ENCODE data around the gene OSMR.
"Not testable (repeated sequence)": the region's sequence is repeated elsewhere in the genome, so short reads cannot be mapped to it uniquely, and the experiment has no call there.

Gene OSMR

DNA sequence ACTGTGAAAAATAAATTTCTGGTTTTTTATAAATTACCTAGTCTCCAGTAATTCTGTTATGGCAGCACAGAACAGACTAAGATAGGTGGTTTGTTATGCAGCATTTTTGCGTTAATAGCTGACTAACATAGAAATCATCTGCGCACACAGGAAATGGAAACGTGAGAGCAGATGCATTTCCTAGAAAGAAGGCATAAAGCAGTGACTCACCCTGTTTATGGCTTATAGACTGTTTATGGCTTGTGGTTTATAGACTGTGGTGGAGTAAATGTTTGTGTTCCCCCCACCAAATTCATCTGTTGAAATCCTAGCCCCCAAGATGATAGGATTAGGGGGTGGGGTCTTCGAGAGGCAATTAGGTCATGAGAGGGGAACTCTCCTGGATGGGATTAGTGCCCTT lies 18.3 kb upstream of the OSMR start:
- in situ Hi-C loops (cut with MboI; ENCODE audit: low sequenced_read_pairs) = no loop called here

DNA sequence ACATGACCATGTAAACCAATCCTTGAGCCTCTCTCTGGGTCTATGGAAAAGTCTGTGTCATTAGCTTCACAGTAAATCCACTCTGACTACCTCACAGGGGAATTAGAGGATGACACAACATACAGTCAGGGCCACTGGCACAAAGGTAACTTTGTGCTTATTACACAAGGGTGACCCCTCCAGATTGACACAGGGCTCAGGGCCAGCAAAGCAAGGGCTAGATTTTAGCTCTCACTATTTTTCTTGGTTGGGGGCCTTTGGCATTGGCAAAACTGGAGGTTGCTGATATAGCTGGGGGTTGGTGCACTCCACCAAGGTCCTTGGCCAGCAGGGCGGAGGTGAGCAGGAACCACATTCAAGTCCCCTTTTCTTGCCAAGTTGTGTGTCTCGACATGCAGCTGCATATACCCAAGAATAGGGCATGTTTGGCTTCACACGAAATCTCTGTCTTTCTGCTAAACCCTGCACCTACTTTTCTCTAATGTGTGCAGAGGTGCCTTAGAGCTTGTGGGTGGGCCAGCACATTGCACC lies 15.2 kb upstream of the OSMR start:
- in situ Hi-C loops (cut with MboI; ENCODE audit: low sequenced_read_pairs) = no loop called here

DNA sequence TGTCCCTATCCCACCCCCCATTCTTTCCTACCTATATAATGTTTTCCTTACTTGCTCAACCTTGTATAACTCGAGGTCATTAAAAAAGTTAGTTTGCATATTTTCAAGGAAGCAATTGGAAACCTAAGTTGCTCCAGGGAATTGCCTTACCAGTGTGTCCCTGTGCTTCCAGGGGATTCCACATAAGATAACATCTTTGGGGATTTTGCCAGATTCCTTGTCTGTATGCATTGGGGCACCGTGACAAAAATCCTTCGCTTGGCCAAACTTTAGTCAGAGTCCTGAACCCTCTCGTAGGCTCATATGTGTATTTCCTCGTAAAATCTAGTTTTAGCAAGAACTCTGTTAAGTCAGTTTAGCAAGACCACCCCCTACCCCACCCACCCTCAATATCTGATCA lies 14.7 kb upstream of the OSMR start:
- in situ Hi-C loops (cut with MboI; ENCODE audit: low sequenced_read_pairs) = no loop called here

DNA sequence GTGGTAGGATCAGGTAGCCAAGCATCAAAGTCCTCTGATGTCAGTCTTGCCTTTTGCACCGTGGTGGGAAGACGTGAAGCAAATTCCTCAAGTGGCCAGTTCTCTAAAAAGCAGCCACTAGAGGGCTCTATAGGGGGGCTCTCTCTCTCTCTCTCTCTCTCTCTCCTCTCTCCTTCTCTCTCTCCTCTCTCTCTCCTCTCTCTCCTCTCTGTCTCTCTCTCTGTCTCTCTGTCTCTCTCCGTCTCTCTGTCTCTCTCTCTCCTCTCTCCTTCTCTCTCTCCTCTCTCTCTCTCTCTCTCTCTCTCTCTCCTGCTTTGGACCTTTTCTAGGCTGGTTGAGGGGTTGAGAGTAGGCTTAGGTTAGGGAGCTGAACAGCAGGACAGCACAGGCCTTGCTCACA lies 13.9 kb upstream of the OSMR start:
- in situ Hi-C loops (cut with MboI; ENCODE audit: low sequenced_read_pairs) = no loop called here

DNA sequence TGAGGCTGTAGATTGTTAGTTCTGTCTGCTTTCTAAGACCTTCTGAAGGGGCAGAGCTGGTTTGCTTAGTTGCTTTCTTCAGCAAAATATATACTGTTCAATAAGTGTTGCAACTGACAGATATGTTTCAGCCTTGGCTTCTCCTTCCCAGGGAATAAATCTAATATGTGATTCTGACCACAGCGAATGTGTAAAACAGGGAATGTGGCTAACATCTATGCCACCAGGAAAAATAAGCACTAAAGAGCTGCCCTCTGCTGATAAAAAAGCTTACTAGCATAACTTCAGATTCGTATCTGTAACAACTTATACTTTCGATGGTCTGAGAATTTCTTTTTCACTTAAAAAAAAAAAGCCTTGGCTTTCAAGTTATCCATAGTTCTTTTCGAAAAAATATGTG lies 13.0 kb upstream of the OSMR start:
- in situ Hi-C loops (cut with MboI; ENCODE audit: low sequenced_read_pairs) = no loop called here

DNA sequence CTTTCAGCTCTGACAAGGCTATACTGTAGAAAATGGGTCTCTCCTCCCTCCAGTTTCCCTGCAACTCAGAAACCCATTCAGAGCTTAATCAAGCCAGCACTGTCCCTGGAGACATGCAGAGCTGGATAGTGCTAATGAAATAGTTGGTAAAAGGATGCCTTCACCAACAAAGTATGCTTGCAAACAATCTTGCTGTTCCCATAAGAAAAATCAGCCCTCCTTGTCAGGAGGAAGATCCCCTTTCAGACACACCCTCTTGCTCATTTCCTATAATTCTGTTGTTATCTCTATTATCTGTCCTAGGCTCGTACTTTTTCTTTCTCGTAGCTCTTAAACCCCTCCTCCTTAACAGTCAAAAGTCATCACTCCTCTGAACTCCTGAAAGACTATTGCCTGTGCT lies 9.9 kb upstream of the OSMR start:
- in situ Hi-C loops (cut with MboI; ENCODE audit: low sequenced_read_pairs) = no loop called here

DNA sequence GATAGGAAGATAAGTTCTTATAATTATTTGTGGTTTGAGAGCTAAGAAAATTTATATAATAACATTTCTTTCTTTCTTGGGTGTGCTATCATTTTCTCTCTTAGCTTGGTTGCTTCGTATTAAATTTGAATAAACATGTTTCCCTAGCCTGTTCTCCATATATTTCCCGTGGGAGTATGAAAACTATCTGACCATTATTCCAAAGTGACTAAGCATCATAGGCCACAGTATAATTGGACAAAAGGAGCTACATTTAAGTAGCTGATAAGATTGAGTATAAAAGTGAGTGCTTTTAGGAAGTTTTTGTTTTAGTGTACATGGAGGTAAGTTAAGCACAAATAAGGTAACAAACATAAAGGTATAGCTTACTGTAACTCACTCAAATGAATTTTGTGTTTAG lies 8.4 kb upstream of the OSMR start:
- in situ Hi-C loops (cut with MboI; ENCODE audit: low sequenced_read_pairs) = no loop called here

DNA sequence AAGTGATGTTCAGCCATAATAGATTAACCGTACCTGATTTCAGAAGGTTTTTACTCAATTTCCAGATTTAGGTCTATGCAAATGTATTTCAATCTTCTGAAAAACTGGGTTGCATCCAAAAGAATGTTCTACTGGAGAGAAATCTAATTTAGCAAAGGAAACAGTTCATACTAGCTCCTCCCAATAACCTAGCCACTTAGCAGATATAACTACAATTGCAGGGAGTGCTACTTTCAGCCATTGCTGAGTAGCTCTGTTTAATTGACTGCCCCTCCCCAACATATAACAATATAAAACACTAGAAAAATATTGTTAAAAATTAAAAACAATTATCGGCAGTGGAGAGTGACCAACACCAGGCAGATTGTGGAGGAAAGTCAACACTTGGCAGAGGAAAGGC lies 7.9 kb upstream of the OSMR start:
- in situ Hi-C loops (cut with MboI; ENCODE audit: low sequenced_read_pairs) = no loop called here

DNA sequence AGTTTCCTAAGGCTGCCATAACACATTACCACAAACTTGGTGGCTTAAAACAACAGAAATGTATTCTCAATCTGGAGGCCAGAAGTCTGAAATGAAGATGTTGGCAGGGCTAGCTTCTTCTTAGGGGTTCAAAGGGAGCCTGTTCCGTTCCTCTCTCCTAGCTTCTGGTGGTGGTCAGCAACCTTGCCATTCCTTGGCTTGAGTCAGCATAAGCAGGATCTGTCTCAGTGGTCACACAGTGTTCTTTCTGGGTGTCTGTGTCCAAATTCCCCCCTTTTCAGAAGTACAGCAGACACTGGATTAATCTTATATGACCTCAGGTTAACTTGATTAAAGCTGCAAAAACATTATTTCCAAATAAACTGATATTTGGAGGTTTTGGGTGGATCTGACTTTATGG lies 2.1 kb upstream of the OSMR start:
- in situ Hi-C loops (cut with MboI; ENCODE audit: low sequenced_read_pairs) = no loop called here

DNA sequence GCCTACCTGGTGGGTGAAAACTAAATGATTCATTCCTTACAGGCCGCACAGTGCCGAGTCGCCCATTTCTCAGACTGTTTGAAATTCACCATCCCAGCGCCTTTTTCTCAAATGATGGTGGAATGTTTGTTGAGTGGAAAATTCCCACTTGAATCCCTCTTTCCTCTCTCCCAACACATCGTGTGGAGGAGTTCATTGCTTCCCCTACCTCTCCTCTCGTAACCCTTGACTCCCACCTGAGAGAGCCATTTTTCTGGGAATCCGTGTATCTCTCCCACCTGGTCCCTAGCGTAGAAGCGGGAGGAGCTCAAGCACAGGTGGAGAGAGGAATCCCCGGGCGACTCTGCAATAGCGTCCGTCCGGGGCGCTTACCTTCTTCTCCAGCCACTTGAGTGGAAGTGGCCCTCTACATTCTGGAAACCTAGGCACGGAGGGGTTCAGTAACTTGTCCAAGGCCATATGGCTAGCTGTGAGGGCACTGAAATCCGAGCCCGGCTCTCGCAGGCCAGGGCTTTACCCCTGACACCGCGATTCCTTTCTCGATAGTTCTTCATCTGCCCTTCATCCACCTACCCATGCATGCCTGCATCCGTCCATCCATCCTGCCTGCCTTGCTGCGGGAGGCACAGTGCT lies 683 bp downstream of the OSMR start:
- in situ Hi-C loops (cut with MboI; ENCODE audit: low sequenced_read_pairs) = no loop called here

DNA sequence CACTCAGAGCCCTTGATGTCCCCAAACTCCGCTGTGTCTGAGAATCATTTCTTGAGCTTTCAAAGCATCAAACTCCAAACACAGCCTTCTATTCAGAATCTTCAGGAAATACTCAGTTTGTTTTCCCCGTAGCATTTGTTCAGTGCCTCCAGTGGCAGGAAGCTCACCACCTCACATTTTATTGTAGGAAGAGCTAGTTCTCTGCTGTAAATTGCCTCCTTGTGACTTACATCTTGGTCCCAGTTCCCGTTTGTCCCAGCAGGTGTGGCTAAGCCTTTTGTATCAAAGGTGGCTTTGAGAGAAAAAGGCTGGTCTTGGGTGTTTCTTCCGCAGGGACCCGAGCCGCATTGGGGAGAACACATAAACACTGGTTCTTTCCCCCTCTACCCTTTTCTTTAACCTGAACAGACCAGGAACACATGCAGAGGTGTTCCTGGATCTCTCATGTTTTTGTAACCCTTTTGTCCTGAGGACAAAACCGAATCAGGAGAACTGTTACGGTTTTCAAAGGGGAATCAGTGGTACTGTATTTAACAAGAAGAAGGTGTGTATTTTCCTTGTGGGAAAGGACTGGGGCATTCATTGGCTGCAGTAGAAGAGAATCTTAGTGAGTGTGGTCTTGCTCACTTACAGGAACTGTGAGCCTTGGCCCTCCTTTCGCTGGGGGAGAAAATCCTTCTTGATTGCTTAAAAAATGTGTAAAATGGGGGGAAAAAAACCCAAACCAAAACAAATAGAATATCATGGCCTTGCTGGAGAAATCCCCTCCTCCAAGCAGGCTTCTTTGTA lies 1.9 kb downstream of the OSMR start:
- in situ Hi-C loops (cut with MboI; ENCODE audit: low sequenced_read_pairs) = no loop called here

DNA sequence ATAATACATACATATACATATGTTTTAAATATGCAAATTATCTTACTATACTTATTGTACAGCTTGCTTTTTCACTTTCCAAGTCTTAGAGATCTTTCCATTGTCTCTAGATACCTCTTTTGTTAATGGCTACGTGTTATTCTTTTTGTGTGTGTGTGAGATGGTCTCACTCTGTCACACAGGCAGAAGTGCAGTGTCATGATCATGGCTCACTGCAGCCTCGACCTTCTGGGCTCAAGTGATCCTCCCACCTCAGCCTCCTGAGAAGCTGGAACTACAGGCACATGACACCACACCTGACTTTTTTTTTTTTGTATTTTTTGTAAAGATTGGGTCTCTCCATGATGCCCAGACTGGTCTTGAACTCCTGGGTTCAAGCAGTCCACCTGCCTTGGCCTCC lies 2.8 kb downstream of the OSMR start:
- in situ Hi-C loops (cut with MboI; ENCODE audit: low sequenced_read_pairs) = no loop called here

DNA sequence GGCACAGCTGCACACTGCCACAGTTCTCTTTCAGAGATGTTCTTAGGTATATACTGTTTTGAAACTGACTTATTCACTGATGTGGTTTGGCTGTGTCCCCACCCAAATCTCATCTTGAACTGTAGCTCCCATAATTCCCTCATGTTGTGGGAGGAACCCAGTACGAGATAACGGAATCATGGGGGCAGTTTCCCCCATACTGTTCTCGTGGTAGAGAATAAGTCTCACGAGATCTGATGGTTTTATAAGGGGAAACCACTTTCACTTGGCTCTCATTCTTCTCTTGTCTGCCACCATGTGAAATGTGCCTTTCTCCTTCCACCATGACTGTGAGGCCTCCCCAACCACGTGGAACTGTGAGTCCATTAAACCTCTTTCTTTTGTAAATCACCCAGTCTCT lies 5.8 kb downstream of the OSMR start:
- in situ Hi-C loops (cut with MboI; ENCODE audit: low sequenced_read_pairs) = not testable (repeated sequence)

DNA sequence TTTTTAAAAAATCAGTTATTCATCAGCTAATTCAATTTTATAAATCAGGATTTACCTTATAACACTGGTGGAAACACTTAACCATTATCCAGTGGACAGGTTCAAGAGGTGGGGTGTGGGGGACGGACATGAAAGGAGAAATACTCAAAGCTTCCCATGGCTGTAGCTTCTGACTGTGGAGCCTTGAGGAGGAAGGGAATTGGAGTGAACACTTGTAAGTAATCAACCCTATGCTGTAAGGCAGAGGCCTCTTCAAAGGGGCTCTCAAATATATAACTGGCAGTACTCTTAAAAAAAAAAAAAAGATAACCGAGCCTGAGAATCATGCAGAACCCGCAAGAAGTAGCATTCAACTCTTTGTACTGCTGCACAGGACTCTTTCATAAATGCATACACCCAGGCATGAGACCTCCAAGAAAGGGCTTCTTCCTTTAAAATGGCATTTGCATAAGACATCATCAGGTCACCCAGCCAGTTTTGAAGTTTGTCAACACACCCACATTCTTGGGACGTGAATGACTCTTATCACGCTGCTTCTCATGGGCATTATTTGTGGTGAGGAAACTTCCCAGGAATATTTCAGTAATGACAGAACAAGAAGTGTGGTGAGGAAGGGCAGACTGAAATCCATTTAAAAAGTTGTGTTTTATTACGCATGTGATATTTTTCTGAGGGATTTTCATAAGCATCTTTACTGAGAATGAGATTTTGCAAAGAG lies 8.1 kb downstream of the OSMR start:
- in situ Hi-C loops (cut with MboI; ENCODE audit: low sequenced_read_pairs) = no loop called here

DNA sequence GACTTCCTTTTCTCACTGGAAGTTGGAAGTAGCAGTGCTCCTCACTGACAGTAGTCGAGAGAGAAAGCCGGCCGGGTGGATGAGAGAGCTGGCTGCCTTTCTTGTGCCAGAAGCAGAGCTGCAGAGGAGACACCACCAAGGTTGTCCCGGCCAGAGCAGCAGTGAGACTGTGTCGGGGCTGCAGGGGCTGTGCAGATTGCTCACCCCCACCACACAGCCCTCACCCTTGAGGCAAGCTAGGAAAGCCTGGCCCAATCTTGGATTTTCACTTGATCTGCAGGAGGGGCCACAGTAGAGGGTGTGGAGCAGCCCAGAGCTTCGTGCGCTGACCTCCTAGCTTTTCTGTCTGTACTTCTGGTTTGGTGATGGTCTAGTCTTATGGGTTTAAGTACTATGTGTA lies 9.1 kb downstream of the OSMR start:
- in situ Hi-C loops (cut with MboI; ENCODE audit: low sequenced_read_pairs) = no loop called here

DNA sequence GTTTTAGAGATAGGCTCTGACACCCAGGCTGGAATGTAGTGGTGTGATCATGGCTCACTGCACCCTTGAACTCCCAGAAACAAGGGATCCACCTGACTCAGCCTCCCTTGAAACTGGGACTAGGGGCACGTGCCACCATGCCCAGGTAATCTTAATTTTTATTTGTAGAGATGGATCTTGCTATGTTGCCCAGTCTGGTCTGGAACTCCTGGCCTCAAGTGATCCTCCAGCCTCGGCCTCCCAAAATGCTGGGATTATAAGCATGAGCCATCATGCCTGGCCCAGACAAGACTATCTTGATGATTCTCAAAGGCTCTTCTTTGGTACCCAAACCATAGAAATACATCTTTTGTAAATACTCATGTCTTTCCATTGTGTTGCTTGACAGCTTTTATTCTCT lies 10.8 kb downstream of the OSMR start:
- in situ Hi-C loops (cut with MboI; ENCODE audit: low sequenced_read_pairs) = no loop called here

DNA sequence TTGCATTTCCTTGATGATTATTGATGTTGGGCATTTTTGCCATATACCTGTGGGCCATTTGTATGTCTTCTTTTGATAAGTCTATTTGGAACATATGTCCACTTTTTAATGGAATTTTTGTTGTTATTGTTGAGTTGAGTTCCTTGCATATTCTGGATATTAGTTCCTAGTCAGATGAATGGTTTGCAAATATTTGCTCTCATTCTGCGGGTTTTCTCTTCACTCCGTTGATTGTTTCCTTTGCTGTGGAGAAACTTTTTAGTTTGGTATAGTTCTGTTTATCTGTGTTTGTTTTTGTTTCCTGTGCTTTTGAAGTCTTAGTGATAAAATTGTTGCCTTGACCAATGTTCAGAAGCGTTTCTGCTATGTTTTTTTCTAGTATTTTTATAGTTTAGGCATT lies 13.0 kb downstream of the OSMR start:
- in situ Hi-C loops (cut with MboI; ENCODE audit: low sequenced_read_pairs) = no loop called here

DNA sequence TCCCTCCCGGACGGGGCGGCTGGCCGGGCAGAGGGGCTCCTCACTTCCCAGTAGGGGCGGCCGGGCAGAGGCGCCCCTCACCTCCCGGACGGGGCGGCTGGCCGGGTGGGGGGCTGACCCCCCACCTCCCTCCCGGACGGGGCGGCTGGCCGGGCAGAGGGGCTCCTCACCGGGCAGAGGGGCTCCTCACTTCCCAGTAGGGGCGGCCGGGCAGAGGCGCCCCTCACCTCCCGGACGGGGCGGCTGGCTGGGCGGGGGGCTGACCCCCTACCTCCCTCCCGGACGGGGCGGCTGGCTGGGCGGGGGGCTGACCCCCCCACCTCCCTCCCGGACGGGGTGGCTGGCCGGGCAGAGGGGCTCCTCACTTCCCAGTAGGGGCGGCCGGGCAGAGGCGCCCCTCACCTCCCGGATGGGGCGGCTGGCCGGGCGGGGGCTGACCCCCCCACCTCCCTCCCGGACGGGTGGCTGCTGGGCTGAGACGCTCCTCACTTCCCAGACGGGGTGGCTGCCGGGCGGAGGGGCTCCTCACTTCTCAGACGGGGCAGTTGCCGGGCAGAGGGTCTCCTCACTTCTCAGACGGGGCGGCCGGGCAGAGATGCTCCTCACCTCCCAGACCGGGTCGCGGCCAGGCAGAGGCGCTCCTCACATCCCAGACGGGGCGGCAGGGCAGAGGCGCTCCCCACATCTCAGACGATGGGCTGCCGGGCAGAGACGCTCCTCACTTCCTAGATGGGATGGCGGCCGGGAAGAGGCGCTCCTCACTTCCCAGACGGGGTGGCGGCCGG lies 16.4 kb downstream of the OSMR start:
- in situ Hi-C loops (cut with MboI; ENCODE audit: low sequenced_read_pairs) = not testable (repeated sequence)

DNA sequence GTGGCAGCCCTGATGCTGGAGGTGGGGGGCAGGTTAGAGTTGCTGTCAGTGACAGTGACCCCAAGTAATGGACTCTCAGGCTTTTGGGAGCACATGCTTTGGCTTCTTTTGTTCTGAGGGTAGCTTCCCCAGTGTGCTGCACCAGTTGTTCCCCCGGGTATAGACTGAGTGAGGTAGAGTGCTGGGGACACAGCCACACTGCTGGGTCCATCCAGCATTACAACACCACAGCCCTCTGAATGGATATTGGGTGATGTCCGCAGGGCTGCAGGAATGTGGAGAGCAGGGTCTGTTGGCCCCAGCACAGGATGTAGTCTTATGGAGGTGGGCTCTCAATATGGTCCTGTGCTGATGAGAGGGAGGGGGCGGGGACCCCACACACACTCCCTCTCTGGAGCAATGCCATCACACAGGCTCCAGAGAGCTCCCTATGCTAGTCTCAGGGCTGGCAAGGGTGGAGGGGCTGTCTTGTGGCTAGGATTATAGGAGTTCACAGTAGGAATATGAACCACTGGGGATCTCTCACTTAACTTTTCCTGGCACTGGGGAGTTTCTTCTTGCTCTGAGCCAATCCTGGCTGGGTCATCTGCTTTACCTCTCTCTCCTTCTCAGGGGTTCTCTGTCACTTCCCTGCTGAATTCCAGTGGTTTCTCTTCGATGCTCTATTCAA lies 20.7 kb downstream of the OSMR start:
- in situ Hi-C loops (cut with MboI; ENCODE audit: low sequenced_read_pairs) = no loop called here

DNA sequence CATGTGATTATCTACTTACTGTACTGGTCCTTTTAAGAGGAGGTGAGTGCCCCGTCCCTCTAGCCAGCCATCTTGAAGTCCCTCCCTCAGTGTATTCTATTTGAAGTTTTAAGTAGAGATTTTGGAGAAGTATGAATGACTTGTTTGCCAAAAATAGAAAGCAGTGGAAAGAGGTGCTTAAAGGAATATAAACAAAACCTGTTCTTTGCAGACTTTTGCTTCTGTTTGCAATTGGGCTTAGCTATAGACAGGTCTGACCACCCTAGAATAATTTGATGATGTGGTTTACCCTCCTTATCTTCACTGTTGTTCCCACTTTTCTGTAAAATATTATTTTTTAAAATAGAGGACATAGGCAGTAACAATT lies 21.2 kb downstream of the OSMR start:
- in situ Hi-C loops (cut with MboI; ENCODE audit: low sequenced_read_pairs) = no loop called here

DNA sequence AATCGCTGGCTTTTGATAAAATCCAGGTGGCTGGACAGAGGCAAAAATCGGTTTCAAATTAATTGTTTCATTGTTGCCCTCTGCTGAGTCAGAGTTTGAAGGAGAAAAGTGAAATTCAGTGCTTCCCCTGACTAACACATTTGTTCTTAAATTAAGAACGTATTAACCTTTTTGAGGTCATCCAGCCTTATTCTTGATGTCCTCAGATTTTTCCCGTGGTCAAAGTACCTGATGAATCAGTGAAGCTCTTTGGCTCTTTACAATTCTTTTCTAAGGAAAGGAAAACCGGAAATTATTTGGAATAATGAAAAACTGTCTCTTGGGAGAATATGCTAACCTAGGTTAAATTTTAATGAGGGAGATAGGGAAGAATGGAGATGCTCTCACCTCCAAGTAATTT lies 21.6 kb downstream of the OSMR start:
- in situ Hi-C loops (cut with MboI; ENCODE audit: low sequenced_read_pairs) = no loop called here

Data from HL-60/S4 (cell line).